HG02852 (cell line): ENCODE measurements around the gene C1QL3.

Experiments used
- ATAC-seq: cut with Tn5 transposase; IDR thresholded peaks from one replicate; pipeline ENCODE4 v1.9.1; 2021; ENCODE audit warnings: mild to moderate bottlenecking, moderate library complexity; ENCODE audit not compliant: unreplicated experiment

Gene C1QL3

GRCh38 chr10:16493884-16494536 is 27.7 kb downstream of the C1QL3 start:
- ATAC-seq: no peak

- no peak for ATAC-seq
These were observed 29.7 kb downstream of the C1QL3 start for GRCh38 chr10:16491933-16492332.

GRCh38 chr10:16490511-16490910 is 31.2 kb downstream of the C1QL3 start:
- no peak for ATAC-seq

- ATAC-seq: no peak
These were observed 38.3 kb downstream of the C1QL3 start for GRCh38 chr10:16483241-16483917.

- no peak for ATAC-seq
These were observed 40.5 kb downstream of the C1QL3 start for GRCh38 chr10:16481052-16481728.

- no peak for ATAC-seq
These were observed 42.9 kb downstream of the C1QL3 start for GRCh38 chr10:16478801-16479200.

GRCh38 chr10:16477757-16478156 is 43.9 kb downstream of the C1QL3 start:
- ATAC-seq: peak; percentile 64

- no peak for ATAC-seq
These were observed 48.9 kb downstream of the C1QL3 start for GRCh38 chr10:16472828-16473227.

- no peak for ATAC-seq
These were observed 50.9 kb downstream of the C1QL3 start for GRCh38 chr10:16470747-16471146.

- ATAC-seq: no peak
These were observed 55.7 kb downstream of the C1QL3 start for GRCh38 chr10:16466001-16466400.
